ENCODE results near the gene PAOX. TPM values are rescaled to one million over a fixed set of nuclear protein-coding genes. Genes with fewer than 3 reads are reported as not detected.

PAOX gene
- total RNA-seq, 4 donors from 2014 or later, result 2.4 to 18.6 (median 8.1) TPM

GRCh38 chr10:133366751-133367150, 12.3 kb upstream of the PAOX start:
- no peak for TF ChIP-seq CTCF (IDR thresholded peaks at IDR 0.05; ENCODE audit: low read depth)

- no peak for TF ChIP-seq CTCF (IDR thresholded peaks at IDR 0.05; ENCODE audit: low read depth)
Observed at GRCh38 chr10:133368153-133368552, 10.9 kb upstream of the PAOX start.

GRCh38 chr10:133370030-133370786, 8.9 kb upstream of the PAOX start:
- TF ChIP-seq CTCF (IDR thresholded peaks at IDR 0.05; ENCODE audit: low read depth), result no peak

- no peak for TF ChIP-seq CTCF (IDR thresholded peaks at IDR 0.05; ENCODE audit: low read depth)
Observed at GRCh38 chr10:133372507-133372906, 6.6 kb upstream of the PAOX start.

GRCh38 chr10:133373174-133374090, 5.6 kb upstream of the PAOX start, which contains the start of gene ECHS1:
TSS of gene ECHS1 (minus strand) at chr10:133373354. CDS start at chr10:133373333, 21 bp downstream.
- TF ChIP-seq CTCF (IDR thresholded peaks at IDR 0.05; ENCODE audit: low read depth), result no peak

GRCh38 chr10:133375357-133376115, 3.5 kb upstream of the PAOX start:
- TF ChIP-seq CTCF (IDR thresholded peaks at IDR 0.05; ENCODE audit: low read depth), result no peak

Measured in subcutaneous adipose tissue (tissue), 4 donors.